HEK293 (cell line): ENCODE data around the gene KCNMB2.
"Not testable (repeated sequence)": the region's sequence is repeated elsewhere in the genome, so short reads cannot be mapped to it uniquely, and the experiment has no call there.

Source experiments
- CTCF ChIA-PET: fragments of 350-600 bp; formaldehyde crosslinking; extraction: SDS; loops from one replicate; lab custom pipeline; 2021; ENCODE audit warnings: antibody characterized with exemption; lab: Yijun Ruan, JAX
- POLR2A ChIA-PET: fragments of 300-600 bp; formaldehyde crosslinking; extraction: SDS; loops from one replicate; lab custom pipeline; 2020; ENCODE audit warnings: antibody characterized with exemption, inconsistent platforms; lab: Yijun Ruan, JAX
- H3K27ac ChIP-seq: fragments of 200-500 bp; sonication (Bioruptor generic); 2 replicates; pipeline ENCODE4 v1.5.1; 2014; ENCODE audit warnings: low read depth, low read length, control low read depth, inconsistent platforms; ENCODE audit errors: extremely low read depth
- H3K36me3 ChIP-seq, 2 experiments: fragments of 200-500 bp in 1 of 2; sonication (Bioruptor generic) in 1 of 2; 1 replicate in 1 of 2; 2 replicates in 1 of 2; pipeline ENCODE4 v1.5.1; 2014 to 2017; ENCODE audit warnings: inconsistent platforms in 2 of 2, low read length in 2 of 2; ENCODE audit not compliant: control insufficient read depth in 2 of 2, insufficient read depth in 1 of 2
- H3K4me1 ChIP-seq: fragments of 200-500 bp; sonication (Bioruptor generic); 2 replicates; pipeline ENCODE4 v1.5.1; 2014; ENCODE audit warnings: mild to moderate bottlenecking, low read length, inconsistent platforms; ENCODE audit not compliant: control insufficient read depth, insufficient read depth
- H3K4me3 ChIP-seq: 2 replicates; pipeline ENCODE4 v1.5.1; 2011; ENCODE audit warnings: low read depth, mild to moderate bottlenecking, control low read depth, low read length, moderate library complexity
- H3K9me3 ChIP-seq: fragments of 200-500 bp; sonication (Bioruptor generic); 2 replicates; pipeline ENCODE4 v1.5.1; 2014; ENCODE audit warnings: low read depth, low read length, inconsistent platforms; ENCODE audit not compliant: control insufficient read depth, insufficient read depth
- BCL11A ChIP-seq: fragments of 450-650 bp; formaldehyde crosslinking; IDR thresholded peaks from 2 replicates; pipeline ENCODE4 v1.5.1; 2016; ENCODE audit warnings: low read depth, missing biosample characterization, missing genetic modification characterization
- GLI2 ChIP-seq: fragments of 450-650 bp; formaldehyde crosslinking; IDR thresholded peaks from 2 replicates; pipeline ENCODE4; 2017; ENCODE audit warnings: missing biosample characterization, missing genetic modification characterization, low read depth, borderline replicate concordance
- KLF7 ChIP-seq: fragments of 450-650 bp; formaldehyde crosslinking; IDR thresholded peaks from 2 replicates; pipeline ENCODE4 v1.5.1; 2016; ENCODE audit warnings: missing biosample characterization, missing genetic modification characterization, borderline replicate concordance
- SP2 ChIP-seq: fragments of 450-650 bp; formaldehyde crosslinking; IDR thresholded peaks from 2 replicates; pipeline ENCODE4 v1.5.1; 2016; ENCODE audit warnings: missing biosample characterization, missing genetic modification characterization
- ZBTB8A ChIP-seq: fragments of 450-650 bp; formaldehyde crosslinking; IDR thresholded peaks from 2 replicates; pipeline ENCODE4 v1.5.1; 2016; ENCODE audit warnings: missing biosample characterization, missing genetic modification characterization
- ZFP37 ChIP-seq: fragments of 450-650 bp; formaldehyde crosslinking; IDR thresholded peaks from 2 replicates; pipeline ENCODE4 v1.5.1; 2016; ENCODE audit warnings: missing biosample characterization, missing genetic modification characterization
- ZNF10 ChIP-seq: fragments of 450-650 bp; formaldehyde crosslinking; IDR thresholded peaks from 2 replicates; pipeline ENCODE4 v1.5.1; 2017; ENCODE audit warnings: missing biosample characterization, missing genetic modification characterization
- ZNF157 ChIP-seq: fragments of 450-650 bp; formaldehyde crosslinking; IDR thresholded peaks from 2 replicates; pipeline ENCODE4 v1.5.1; 2016; ENCODE audit warnings: missing biosample characterization, missing genetic modification characterization
- ZNF16 ChIP-seq: fragments of 450-650 bp; formaldehyde crosslinking; IDR thresholded peaks from 2 replicates; pipeline ENCODE4 v1.5.1; 2016; ENCODE audit warnings: low read depth, missing biosample characterization, missing genetic modification characterization
- ZNF174 ChIP-seq: fragments of 450-650 bp; formaldehyde crosslinking; IDR thresholded peaks from 2 replicates; pipeline ENCODE4 v1.5.0; 2017; ENCODE audit warnings: missing biosample characterization, mild to moderate bottlenecking, missing genetic modification characterization
- ZNF19 ChIP-seq: fragments of 450-650 bp; formaldehyde crosslinking; IDR thresholded peaks from 2 replicates; pipeline ENCODE4; 2016; ENCODE audit warnings: missing biosample characterization, missing genetic modification characterization, low read depth
- ZNF510 ChIP-seq: fragments of 450-650 bp; formaldehyde crosslinking; IDR thresholded peaks from 2 replicates; pipeline ENCODE4 v1.5.1; 2018; ENCODE audit warnings: mild to moderate bottlenecking, missing genetic modification characterization, missing biosample characterization; ENCODE audit not compliant: insufficient replicate concordance
- ZNF548 ChIP-seq: fragments of 450-650 bp; formaldehyde crosslinking; IDR thresholded peaks from 2 replicates; pipeline ENCODE4 v1.5.1; 2016; ENCODE audit warnings: missing biosample characterization, missing genetic modification characterization
- ZNF560 ChIP-seq: fragments of 450-650 bp; formaldehyde crosslinking; IDR thresholded peaks from 2 replicates; pipeline ENCODE4 v1.5.1; 2017; ENCODE audit warnings: missing biosample characterization, missing genetic modification characterization, borderline replicate concordance
- ZNF585B ChIP-seq: fragments of 450-650 bp; formaldehyde crosslinking; IDR thresholded peaks from 2 replicates; pipeline ENCODE4 v1.5.1; 2016; ENCODE audit warnings: missing biosample characterization, missing genetic modification characterization
- ZNF621 ChIP-seq: fragments of 450-650 bp; formaldehyde crosslinking; IDR thresholded peaks from 2 replicates; pipeline ENCODE4 v1.5.1; 2017; ENCODE audit warnings: missing biosample characterization, missing genetic modification characterization
- ZNF654 ChIP-seq: fragments of 450-650 bp; formaldehyde crosslinking; IDR thresholded peaks from 2 replicates; pipeline ENCODE4 v1.5.1; 2016; ENCODE audit warnings: low read depth, missing biosample characterization, missing genetic modification characterization
- ZNF658 ChIP-seq: fragments of 450-650 bp; formaldehyde crosslinking; IDR thresholded peaks from 2 replicates; pipeline ENCODE4; 2016; ENCODE audit warnings: missing biosample characterization, missing genetic modification characterization
- ZNF830 ChIP-seq: fragments of 450-650 bp; IDR thresholded peaks from 2 replicates; pipeline ENCODE4 v1.5.0; 2018; ENCODE audit warnings: missing biosample characterization, missing genetic modification characterization, low read depth, mild to moderate bottlenecking, moderate library complexity
- TF ChIP-seq, protein P1 (sequence below): fragments of 450-650 bp; IDR thresholded peaks from 2 replicates; pipeline ENCODE4 v1.5.1; 2018; ENCODE audit warnings: missing biosample characterization, mild to moderate bottlenecking, missing genetic modification characterization
- TF ChIP-seq, protein P2 (sequence below): fragments of 450-650 bp; formaldehyde crosslinking; IDR thresholded peaks from 2 replicates; pipeline ENCODE4 v1.5.1; 2016; ENCODE audit warnings: missing biosample characterization, missing genetic modification characterization

Gene KCNMB2

DNA sequence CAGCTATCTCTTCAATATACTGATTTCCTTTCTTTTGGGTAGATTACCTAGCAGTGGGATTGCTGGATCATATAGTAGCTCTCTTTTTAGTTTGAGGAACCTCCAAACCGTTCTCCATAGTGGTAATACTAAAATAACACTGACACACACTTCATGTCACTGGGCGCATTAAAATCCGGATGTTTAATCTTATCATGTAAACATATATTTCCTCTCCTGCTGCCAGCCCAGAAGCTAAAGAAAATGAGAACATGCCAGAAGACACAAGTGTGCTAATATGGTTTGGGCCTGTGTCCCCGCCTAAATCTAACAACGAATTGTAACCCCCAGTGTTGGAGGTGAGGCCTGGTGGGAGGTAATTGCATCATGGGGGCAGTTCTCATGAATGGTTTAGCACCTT is 23.6 kb upstream of the KCNMB2 start (continued):
- TF ChIP-seq ZNF658 (no peak), KLF7 (tag by site-specific recombination) (no peak), ZBTB8A (tag by site-specific recombination) (no peak), ZNF654 (tag by site-specific recombination) (no peak), ZNF174 (tag by site-specific recombination) (no peak), ZNF10 (no peak), SP2 (no peak), ZFP37 (tag by site-specific recombination) (no peak)
- TF ChIP-seq, protein P1, sequence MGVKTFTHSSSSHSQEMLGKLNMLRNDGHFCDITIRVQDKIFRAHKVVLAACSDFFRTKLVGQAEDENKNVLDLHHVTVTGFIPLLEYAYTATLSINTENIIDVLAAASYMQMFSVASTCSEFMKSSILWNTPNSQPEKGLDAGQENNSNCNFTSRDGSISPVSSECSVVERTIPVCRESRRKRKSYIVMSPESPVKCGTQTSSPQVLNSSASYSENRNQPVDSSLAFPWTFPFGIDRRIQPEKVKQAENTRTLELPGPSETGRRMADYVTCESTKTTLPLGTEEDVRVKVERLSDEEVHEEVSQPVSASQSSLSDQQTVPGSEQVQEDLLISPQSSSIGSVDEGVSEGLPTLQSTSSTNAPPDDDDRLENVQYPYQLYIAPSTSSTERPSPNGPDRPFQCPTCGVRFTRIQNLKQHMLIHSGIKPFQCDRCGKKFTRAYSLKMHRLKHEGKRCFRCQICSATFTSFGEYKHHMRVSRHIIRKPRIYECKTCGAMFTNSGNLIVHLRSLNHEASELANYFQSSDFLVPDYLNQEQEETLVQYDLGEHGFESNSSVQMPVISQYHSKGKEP (tag by site-specific recombination): no peak

DNA sequence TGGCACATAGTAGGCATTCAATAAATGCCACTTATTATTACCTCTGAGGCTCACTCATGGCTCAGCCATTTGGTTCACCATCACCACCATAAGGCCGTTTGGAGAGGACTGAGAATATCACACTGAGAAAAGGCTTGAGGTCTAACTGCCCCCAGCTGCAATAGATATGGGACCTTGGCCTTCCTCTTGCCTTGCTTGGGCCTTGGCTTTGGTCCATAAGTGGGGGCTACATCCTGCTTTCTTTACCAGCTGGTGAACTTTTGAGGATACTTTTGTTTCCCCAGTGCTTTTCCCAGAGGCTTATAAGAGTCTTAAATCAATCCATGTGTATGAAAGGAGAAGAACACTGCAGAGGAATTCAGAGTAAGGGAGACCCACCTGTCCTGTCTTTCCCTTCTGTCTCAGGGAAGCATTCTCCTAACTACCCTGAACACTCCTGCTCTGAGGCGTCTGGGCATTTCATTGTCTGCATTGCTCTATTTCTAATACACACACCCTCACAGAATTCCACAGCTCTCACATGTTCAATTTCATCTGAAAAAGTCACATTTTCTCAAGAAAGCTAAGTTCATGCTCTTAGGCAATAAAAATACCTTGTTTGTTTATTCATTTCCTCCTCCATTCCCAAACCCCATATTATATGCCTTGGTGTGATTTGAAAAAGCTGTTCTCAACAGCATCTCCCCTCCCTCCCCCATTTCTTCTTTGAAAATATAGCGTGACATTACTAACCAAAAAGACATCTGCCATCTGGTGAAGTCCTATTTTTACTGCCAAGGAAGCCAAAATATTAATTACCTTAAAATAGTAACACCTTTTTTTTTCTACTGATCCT is 22.5 kb upstream of the KCNMB2 start:
- no peaks in the 10 kb centered on the region for H3K4me1 ChIP-seq

DNA sequence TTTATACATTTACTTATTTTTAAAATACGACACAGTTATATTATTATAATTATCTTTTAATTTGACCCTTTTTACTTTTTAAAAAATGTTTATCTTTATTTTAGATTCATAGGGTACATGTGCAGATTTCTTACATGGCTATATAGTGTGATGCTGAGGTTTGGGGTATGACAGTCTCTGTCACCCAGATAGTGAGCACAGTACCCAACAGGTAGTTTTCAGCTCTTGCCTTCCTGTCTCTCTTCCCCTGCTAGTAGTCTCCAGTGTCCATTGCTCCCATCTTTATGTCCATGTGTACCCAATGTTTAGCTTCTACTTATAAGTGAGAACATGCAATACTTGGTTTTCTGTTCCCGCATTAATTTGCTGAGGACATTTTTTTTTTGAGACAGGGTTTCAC is 21.8 kb upstream of the KCNMB2 start:
- H3K4me3 ChIP-seq: no peak overlapping the region
- H3K36me3 ChIP-seq: no peaks in the 10 kb centered on the region
- no peaks in the 10 kb centered on the region for H3K4me1 ChIP-seq
- no peaks in the 10 kb centered on the region for H3K9me3 ChIP-seq
- no peak overlapping the region for H3K27ac ChIP-seq
- TF ChIP-seq ZNF548 (tag by site-specific recombination): no peak
- no peak for TF ChIP-seq GLI2 (tag by site-specific recombination)
- no peak for TF ChIP-seq ZNF585B (tag by site-specific recombination)
- TF ChIP-seq, protein P2, sequence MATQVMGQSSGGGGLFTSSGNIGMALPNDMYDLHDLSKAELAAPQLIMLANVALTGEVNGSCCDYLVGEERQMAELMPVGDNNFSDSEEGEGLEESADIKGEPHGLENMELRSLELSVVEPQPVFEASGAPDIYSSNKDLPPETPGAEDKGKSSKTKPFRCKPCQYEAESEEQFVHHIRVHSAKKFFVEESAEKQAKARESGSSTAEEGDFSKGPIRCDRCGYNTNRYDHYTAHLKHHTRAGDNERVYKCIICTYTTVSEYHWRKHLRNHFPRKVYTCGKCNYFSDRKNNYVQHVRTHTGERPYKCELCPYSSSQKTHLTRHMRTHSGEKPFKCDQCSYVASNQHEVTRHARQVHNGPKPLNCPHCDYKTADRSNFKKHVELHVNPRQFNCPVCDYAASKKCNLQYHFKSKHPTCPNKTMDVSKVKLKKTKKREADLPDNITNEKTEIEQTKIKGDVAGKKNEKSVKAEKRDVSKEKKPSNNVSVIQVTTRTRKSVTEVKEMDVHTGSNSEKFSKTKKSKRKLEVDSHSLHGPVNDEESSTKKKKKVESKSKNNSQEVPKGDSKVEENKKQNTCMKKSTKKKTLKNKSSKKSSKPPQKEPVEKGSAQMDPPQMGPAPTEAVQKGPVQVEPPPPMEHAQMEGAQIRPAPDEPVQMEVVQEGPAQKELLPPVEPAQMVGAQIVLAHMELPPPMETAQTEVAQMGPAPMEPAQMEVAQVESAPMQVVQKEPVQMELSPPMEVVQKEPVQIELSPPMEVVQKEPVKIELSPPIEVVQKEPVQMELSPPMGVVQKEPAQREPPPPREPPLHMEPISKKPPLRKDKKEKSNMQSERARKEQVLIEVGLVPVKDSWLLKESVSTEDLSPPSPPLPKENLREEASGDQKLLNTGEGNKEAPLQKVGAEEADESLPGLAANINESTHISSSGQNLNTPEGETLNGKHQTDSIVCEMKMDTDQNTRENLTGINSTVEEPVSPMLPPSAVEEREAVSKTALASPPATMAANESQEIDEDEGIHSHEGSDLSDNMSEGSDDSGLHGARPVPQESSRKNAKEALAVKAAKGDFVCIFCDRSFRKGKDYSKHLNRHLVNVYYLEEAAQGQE (tag by site-specific recombination): no peak
- TF ChIP-seq BCL11A (tag by site-specific recombination): no peak
- no peak for TF ChIP-seq ZNF510 (tag by site-specific recombination)
- no peak for TF ChIP-seq ZNF19 (tag by site-specific recombination)
- TF ChIP-seq ZNF621 (tag by site-specific recombination): no peak
- no peak for TF ChIP-seq ZNF157 (tag by site-specific recombination)
- ChIA-PET CTCF (no interaction called here), POLR2A (no interaction called here)

More for the DNA sequence above, 22.5 kb upstream of the KCNMB2 start:
- no peak overlapping the region for H3K27ac ChIP-seq
- H3K4me3 ChIP-seq: no peak overlapping the region
- POLR2A ChIA-PET: no interaction called here
- CTCF ChIA-PET: no interaction called here
- no peak for TF ChIP-seq ZNF560 (tag by site-specific recombination)
- TF ChIP-seq ZNF16: no peak
- TF ChIP-seq ZNF830: no peak
- H3K36me3 ChIP-seq: no peaks in the 10 kb centered on the region
- H3K9me3 ChIP-seq: no peaks in the 10 kb centered on the region

DNA sequence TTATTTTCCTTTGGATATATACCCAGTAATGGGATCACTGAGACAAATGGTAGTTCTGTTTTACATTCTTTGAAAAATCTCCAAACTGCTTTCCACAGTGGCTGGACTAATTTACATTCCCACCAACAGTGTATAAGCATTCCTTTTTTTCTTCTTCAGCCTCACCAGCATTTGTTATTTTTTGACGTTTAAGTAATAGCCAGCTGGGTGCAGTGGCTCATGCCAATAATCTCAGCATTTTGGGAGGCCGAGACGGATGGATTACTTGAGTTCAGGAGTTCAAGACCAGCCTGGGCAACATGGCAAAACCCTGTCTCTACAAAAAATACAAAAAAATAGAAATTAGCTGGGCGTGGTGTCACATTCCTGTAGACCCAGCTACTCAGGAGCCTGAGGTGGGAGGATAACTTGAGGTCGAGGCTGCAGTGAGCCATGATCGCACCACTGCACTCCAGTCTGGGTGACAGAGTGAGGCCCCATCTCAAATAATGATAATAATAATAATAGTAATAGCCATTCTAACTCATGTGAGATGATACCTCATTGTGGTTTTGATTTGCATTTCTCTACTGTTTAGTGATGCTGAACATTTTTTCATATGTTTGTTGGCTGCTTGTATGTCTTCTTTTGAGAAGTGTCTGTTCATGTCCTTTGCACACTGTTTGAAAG is 21.0 kb upstream of the KCNMB2 start:
- H3K27ac ChIP-seq, POLR2A ChIA-PET, H3K4me3 ChIP-seq, H3K4me1 ChIP-seq, H3K36me3 ChIP-seq, H3K9me3 ChIP-seq: not testable (repeated sequence)
- CTCF ChIA-PET: interaction anchor here (0.6 kb wide), 1 partner anchor 17 kb away, joined by 5 read pairs; no protein-coding TSS in a partner anchor
